Activated CD8-positive, alpha-beta T cell treated with anti-CD3 and anti-CD28 coated beads for 36 hours (primary cell): Measurements from ENCODE around the gene DIAPH2. TPM values are rescaled to one million over a fixed set of nuclear protein-coding genes. Genes with fewer than 3 reads are reported as not detected.

ENCODE experiments used
- ATAC-seq: fragments of 200-7000 bp; cut with Tn5 transposase; one replicate; pipeline ENCODE4 v1.10.0; 2021; ENCODE audit warnings: mild to moderate bottlenecking, moderate library complexity
- CTCF ChIA-PET: fragments of 350-600 bp; sonication (Branson Sonifier 250); formaldehyde crosslinking; loops from one replicate; lab custom pipeline; 2021; ENCODE audit warnings: antibody characterized with exemption; lab: Charles Lee
- POLR2A ChIA-PET: fragments of 350-600 bp; sonication (Branson Sonifier 250); formaldehyde crosslinking; loops from one replicate; lab custom pipeline; 2021; ENCODE audit warnings: antibody characterized with exemption; lab: Charles Lee
- DNase-seq: peaks from one replicate; pipeline ENCODE4 v3.0.0-alpha.2; 2020
- H3K27ac Mint-ChIP-seq: one replicate; pipeline ENCODE4 v1.8.0; 2021; ENCODE audit warnings: mild to moderate bottlenecking, mixed read lengths
- H3K27me3 Mint-ChIP-seq: one replicate; pipeline ENCODE4 v1.8.0; 2021; ENCODE audit warnings: mixed read lengths
- H3K36me3 Mint-ChIP-seq: one replicate; pipeline ENCODE4 v1.8.0; 2021; ENCODE audit warnings: low read depth, mixed read lengths
- H3K4me1 Mint-ChIP-seq: one replicate; pipeline ENCODE4 v1.8.0; 2021; ENCODE audit warnings: low read depth, mixed read lengths
- H3K4me3 Mint-ChIP-seq: one replicate; pipeline ENCODE4 v1.8.0; 2021; ENCODE audit warnings: mild to moderate bottlenecking, moderate library complexity, mixed read lengths
- H3K9me3 Mint-ChIP-seq: one replicate; pipeline ENCODE4 v1.8.0; 2021; ENCODE audit warnings: mixed read lengths
- CTCF ChIP-seq: fragments of 200-600 bp; IDR thresholded peaks from one replicate; pipeline ENCODE4 v1.8.0; 2022; ENCODE audit warnings: antibody characterized with exemption, mild to moderate bottlenecking
- intact Hi-C: fragments of 100-400 bp; cut with micrococcal nuclease; formaldehyde crosslinking; loops from one replicate; pipeline ENCODE4 v1.10.0; 2022
- total RNA-seq, 2 experiments: library from RNA; stranded (reverse); gene quantifications; one replicate each; pipeline ENCODE4 v1.2.3, GENCODE V29; 2021

Gene DIAPH2
- total RNA-seq, 2 experiments from 2014 or later, result 8.1 to 8.5 TPM

GRCh38 chrX:97344724-97345123 lies 660.1 kb downstream of the DIAPH2 start:
- ATAC-seq, result no peak
- intact Hi-C loops, result no loop called here
- Mint-ChIP-seq H3K27me3 (no peaks in the 10 kb centered on the region), H3K27ac (no peak overlapping the region), H3K9me3 (no peaks in the 10 kb centered on the region), H3K4me1 (no peaks in the 10 kb centered on the region), H3K4me3 (no peak overlapping the region), H3K36me3 (no peaks in the 10 kb centered on the region)
- POLR2A ChIA-PET, result no interaction called here
- CTCF ChIA-PET, result no interaction called here
- no peak for TF ChIP-seq CTCF
- DNase-seq, result no peak

- CTCF ChIA-PET, result no interaction called here
These were observed 674.3 kb downstream of the DIAPH2 start for GRCh38 chrX:97358941-97359340.

GRCh38 chrX:97363843-97364242 lies 679.2 kb downstream of the DIAPH2 start:
- Mint-ChIP-seq H3K36me3 (no peaks in the 10 kb centered on the region), H3K4me3 (no peak overlapping the region), H3K4me1 (no peaks in the 10 kb centered on the region), H3K9me3 (no peaks in the 10 kb centered on the region), H3K27ac (no peak overlapping the region), H3K27me3 (no peaks in the 10 kb centered on the region)
- ChIA-PET CTCF (no interaction called here), POLR2A (no interaction called here)
- no peak for DNase-seq
- TF ChIP-seq CTCF, result no peak
- ATAC-seq, result no peak
- intact Hi-C loops, result no loop called here

More at GRCh38 chrX:97358941-97359340, 674.3 kb downstream of the DIAPH2 start:
- Mint-ChIP-seq H3K9me3 (no peaks in the 10 kb centered on the region), H3K27me3 (no peaks in the 10 kb centered on the region), H3K36me3 (no peaks in the 10 kb centered on the region), H3K4me3 (no peak overlapping the region), H3K4me1 (no peaks in the 10 kb centered on the region), H3K27ac (no peak overlapping the region)
- POLR2A ChIA-PET, result no interaction called here
- ATAC-seq (no peak), DNase-seq (no peak)
- TF ChIP-seq CTCF, result no peak
- intact Hi-C loops, result no loop called here

- no peaks in the 10 kb centered on the region for H3K9me3 Mint-ChIP-seq
- DNase-seq (no peak), ATAC-seq (no peak)
- POLR2A ChIA-PET, result no interaction called here
- H3K27ac Mint-ChIP-seq, result no peak overlapping the region
- intact Hi-C loops, result no loop called here
- H3K27me3 Mint-ChIP-seq, result no peaks in the 10 kb centered on the region
- no peak overlapping the region for H3K4me3 Mint-ChIP-seq
- no peaks in the 10 kb centered on the region for H3K4me1 Mint-ChIP-seq
- no peak for TF ChIP-seq CTCF
- CTCF ChIA-PET, result no interaction called here
- H3K36me3 Mint-ChIP-seq, result no peaks in the 10 kb centered on the region
These were observed 681.6 kb downstream of the DIAPH2 start for GRCh38 chrX:97366237-97366636.

DNA sequence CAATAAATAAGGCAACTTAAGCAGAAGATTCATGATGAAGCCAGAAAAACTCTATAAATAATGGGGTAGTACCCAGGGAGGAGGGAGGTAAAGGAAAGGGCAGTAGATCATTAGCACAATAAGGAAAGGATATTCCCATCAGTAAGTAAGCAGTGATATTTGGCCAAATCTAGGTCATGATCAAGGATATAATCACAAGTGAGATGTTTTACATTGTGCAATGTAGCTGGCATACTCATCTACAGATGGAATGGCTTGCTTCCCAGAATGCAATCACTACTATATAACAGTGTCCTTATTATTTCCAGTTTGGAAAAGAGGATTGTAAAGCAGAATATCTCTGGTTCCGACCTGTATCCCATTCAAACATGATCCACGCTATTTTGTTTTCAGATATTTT lies 682.5 kb downstream of the DIAPH2 start:
- POLR2A ChIA-PET, result no interaction called here

More for the DNA sequence above, 682.5 kb downstream of the DIAPH2 start:
- Mint-ChIP-seq H3K4me1 (no peaks in the 10 kb centered on the region), H3K27ac (no peak overlapping the region), H3K4me3 (no peak overlapping the region), H3K27me3 (no peaks in the 10 kb centered on the region), H3K36me3 (no peaks in the 10 kb centered on the region), H3K9me3 (no peaks in the 10 kb centered on the region)
- DNase-seq (no peak), ATAC-seq (no peak)
- no peak for TF ChIP-seq CTCF
- CTCF ChIA-PET, result no interaction called here
- intact Hi-C loops, result no loop called here
